ENCODE data around the gene GRAMD1A.

DNA sequence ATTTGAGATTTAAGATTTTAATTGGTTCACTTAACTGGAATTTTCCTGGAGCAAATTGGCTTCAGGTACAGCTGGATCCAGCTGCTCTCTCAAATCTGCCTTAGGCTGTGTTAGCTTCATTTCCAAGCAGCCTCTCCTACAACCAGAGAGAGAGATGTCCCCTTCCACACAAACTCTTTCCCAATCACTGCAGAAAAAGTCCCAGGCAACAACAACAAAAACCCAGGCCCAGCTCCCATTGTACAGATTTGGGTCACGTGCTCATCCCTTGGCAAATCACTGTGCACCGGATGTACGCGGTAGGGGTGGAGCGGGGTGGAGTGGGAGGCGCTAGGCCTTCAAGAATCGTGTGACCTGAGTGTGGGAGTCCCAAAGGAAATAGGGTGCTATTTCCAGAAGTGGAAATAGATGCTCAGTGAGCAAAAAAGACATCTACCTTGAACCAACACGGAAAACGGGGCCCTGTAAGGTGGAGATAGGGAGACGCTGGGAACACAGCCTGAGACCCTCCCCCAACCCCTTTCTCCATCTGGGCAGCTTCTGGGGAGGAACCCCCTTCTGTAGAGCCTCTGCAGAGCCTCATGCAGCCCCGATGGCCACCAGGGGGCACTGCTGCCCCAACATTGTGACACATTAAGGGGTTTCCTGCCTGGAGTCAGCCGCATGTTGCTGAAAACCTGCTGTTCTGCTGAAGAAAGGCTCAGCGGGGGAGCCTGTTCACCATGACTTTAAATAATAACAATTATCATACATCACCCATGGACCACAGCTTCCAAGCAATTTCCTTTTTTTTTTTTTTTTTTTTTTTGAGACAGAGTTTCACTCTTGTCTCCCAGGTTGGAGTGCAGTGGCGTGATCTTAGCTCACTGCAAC is 66.8 kb downstream of the GRAMD1A start:
- no peak for TF ChIP-seq EZH2 (IDR thresholded peaks at IDR 0.05; ENCODE audit: low read length, unreplicated experiment)
- peak; percentile 85 for TF ChIP-seq CTCF (conservative IDR thresholded peaks at IDR 0.05; ENCODE audit: low read depth, low read length)
- no peak for TF ChIP-seq EZH2phosphoT487 (IDR thresholded peaks at IDR 0.05; ENCODE audit: borderline replicate concordance, low read length)
